HG03575 (cell line): Measurements from ENCODE around the gene GRWD1.

Experiments
- ATAC-seq: cut with Tn5 transposase; IDR thresholded peaks from one replicate; pipeline ENCODE4 v1.9.1; 2021; ENCODE audit not compliant: unreplicated experiment, insufficient number of reproducible peaks, low FRiP score; ENCODE audit errors: extremely low read depth

GRWD1 gene

GRCh38 chr19:48452289-48453190 is 6.8 kb downstream of the GRWD1 start:
- no peak for ATAC-seq

GRCh38 chr19:48454150-48454730 is 8.5 kb downstream of the GRWD1 start:
- ATAC-seq: no peak

GRCh38 chr19:48455171-48455907 is 9.6 kb downstream of the GRWD1 start, which contains the start of gene KCNJ14:
TSS of gene KCNJ14 (plus strand) at chr19:48455574. CDS start at chr19:48461725, 6,151 bp downstream.
- ATAC-seq: no peak

- ATAC-seq: no peak
Measured at GRCh38 chr19:48455908-48456562, 10.3 kb downstream of the GRWD1 start.

- ATAC-seq: no peak
Measured at GRCh38 chr19:48456864-48457263, 11.1 kb downstream of the GRWD1 start.

GRCh38 chr19:48458016-48458415 is 12.2 kb downstream of the GRWD1 start:
- ATAC-seq: no peak

- ATAC-seq: no peak
Measured at GRCh38 chr19:48461651-48461981, 15.8 kb downstream of the GRWD1 start.

- no peak for ATAC-seq
Measured at GRCh38 chr19:48461982-48462655, 16.3 kb downstream of the GRWD1 start.

- ATAC-seq: no peak
Measured at GRCh38 chr19:48465215-48465614, 19.4 kb downstream of the GRWD1 start.

- no peak for ATAC-seq
Measured at GRCh38 chr19:48466561-48467325, 21.0 kb downstream of the GRWD1 start.

GRCh38 chr19:48468772-48469288 is 23.0 kb downstream of the GRWD1 start:
- ATAC-seq: peak; percentile 78

GRCh38 chr19:48469289-48469881 is 23.6 kb downstream of the GRWD1 start, which contains the start of gene CYTH2:
TSS of gene CYTH2 (plus strand) at chr19:48469369. CDS start at chr19:48469508, 139 bp downstream.
- no peak for ATAC-seq

- no peak for ATAC-seq
Measured at GRCh38 chr19:48469934-48470680, 24.3 kb downstream of the GRWD1 start.

- no peak for ATAC-seq
Measured at GRCh38 chr19:48470856-48471255, 25.1 kb downstream of the GRWD1 start.

GRCh38 chr19:48471836-48472235 is 26.1 kb downstream of the GRWD1 start:
- no peak for ATAC-seq

GRCh38 chr19:48473161-48473966 is 27.6 kb downstream of the GRWD1 start:
- no peak for ATAC-seq
